HepG2 (cell line): Measurements from ENCODE around the gene PRSS36. TPM values are rescaled to one million over a fixed set of nuclear protein-coding genes. Genes with fewer than 3 reads are reported as not detected.

ENCODE experiments used
- ATM ChIP-seq: fragments of 450-650 bp; IDR thresholded peaks from 2 replicates; pipeline ENCODE4 v1.7.1; 2017; ENCODE audit warnings: mild to moderate bottlenecking, borderline replicate concordance
- ETV5 ChIP-seq: IDR thresholded peaks from 2 replicates; pipeline ENCODE4 v1.6.1; 2018; ENCODE audit warnings: missing biosample characterization, missing genetic modification reagents, inconsistent platforms, borderline replicate concordance
- HDAC2 ChIP-seq: sonication (generic); formaldehyde crosslinking; IDR thresholded peaks from 2 replicates; pipeline ENCODE4 v1.4.0; 2020; ENCODE audit warnings: missing genetic modification reagents
- NR3C1 ChIP-seq: sonication (generic); formaldehyde crosslinking; IDR thresholded peaks from 2 replicates; pipeline ENCODE4 v1.4.0; 2020; ENCODE audit warnings: missing genetic modification reagents
- PAWR ChIP-seq: sonication (generic); formaldehyde crosslinking; IDR thresholded peaks from 2 replicates; pipeline ENCODE4 v1.4.0; 2020; ENCODE audit warnings: missing genetic modification reagents, mild to moderate bottlenecking, borderline replicate concordance
- RFX3 ChIP-seq: IDR thresholded peaks from 2 replicates; pipeline ENCODE4 v1.6.1; 2016; ENCODE audit warnings: missing biosample characterization, missing genetic modification reagents
- SMAD9 ChIP-seq: sonication (generic); formaldehyde crosslinking; IDR thresholded peaks from 2 replicates; pipeline ENCODE4 v1.5.1; 2020; ENCODE audit warnings: mild to moderate bottlenecking, missing genetic modification reagents
- SNRNP70 ChIP-seq: fragments of 200-400 bp; formaldehyde crosslinking; IDR thresholded peaks from 2 replicates; pipeline ENCODE4 v1.6.1; 2017; ENCODE audit warnings: mild to moderate bottlenecking, low read depth, low read length, moderate library complexity
- ZBTB39 ChIP-seq: sonication (generic); formaldehyde crosslinking; IDR thresholded peaks from 2 replicates; pipeline ENCODE4 v1.5.0; 2020; ENCODE audit warnings: missing genetic modification reagents
- ZMYM3 ChIP-seq: sonication (generic); formaldehyde crosslinking; IDR thresholded peaks from 2 replicates; pipeline ENCODE4 v1.5.1; 2020; ENCODE audit warnings: mild to moderate bottlenecking, missing genetic modification reagents
- ZNF512B ChIP-seq: sonication (generic); formaldehyde crosslinking; IDR thresholded peaks from 2 replicates; pipeline ENCODE4 v1.5.1; 2020; ENCODE audit warnings: missing genetic modification reagents, mild to moderate bottlenecking, borderline replicate concordance
- ZNF607 ChIP-seq: sonication (generic); formaldehyde crosslinking; IDR thresholded peaks from 2 replicates; pipeline ENCODE4 v1.5.1; 2020; ENCODE audit warnings: missing genetic modification reagents, mild to moderate bottlenecking, borderline replicate concordance
- ZNF639 ChIP-seq: conservative IDR thresholded peaks from 2 replicates; pipeline ENCODE4 v1.6.1; 2018; ENCODE audit warnings: missing genetic modification reagents
- ZNF644 ChIP-seq: IDR thresholded peaks from 2 replicates; pipeline ENCODE4 v1.6.1; 2016; ENCODE audit warnings: low read depth
- ZNF816 ChIP-seq: sonication (generic); formaldehyde crosslinking; IDR thresholded peaks from 2 replicates; pipeline ENCODE4 v1.8.0; 2022; ENCODE audit warnings: missing genetic modification reagents, mild to moderate bottlenecking, borderline replicate concordance
- polyA plus RNA-seq, 8 experiments: library from polyadenylated mRNA; depleted of rRNA in 3 of 8; stranded (reverse) in 7 of 8; unstranded in 1 of 8; fragments of >200 nt; fragmentation: Illumina TruSeq in 4 of 8; extraction: Trizol in 4 of 8; gene quantifications; 2 replicates each; pipeline versions ENCODE4 v1.2.1 to v1.2.3, GENCODE V29; 2011 to 2016; ENCODE audit warnings: low read depth in 4 of 8, missing spikeins in 1 of 8, mixed read lengths in 1 of 8; ENCODE audit not compliant: insufficient read depth in 1 of 8
- total RNA-seq, 5 experiments: library from RNA; depleted of rRNA; stranded (reverse); fragments of >200 nt; fragmentation: Illumina TruSeq; extraction: Trizol; gene quantifications; 2 replicates each; pipeline ENCODE4 v1.2.3, GENCODE V29; 2016; ENCODE audit warnings: low read depth in 1 of 5
- TF ChIP-seq, protein P1 (sequence below): sonication (generic); formaldehyde crosslinking; IDR thresholded peaks from 2 replicates; pipeline ENCODE4 v1.4.0; 2020; ENCODE audit warnings: missing genetic modification reagents
- TF ChIP-seq, protein P2 (sequence below), 2 experiments: IDR thresholded peaks; 2 replicates each; pipeline ENCODE4 v1.6.1; 2011 to 2012; ENCODE audit warnings: low read length in 2 of 2, borderline replicate concordance in 1 of 2, low read depth in 1 of 2, mild to moderate bottlenecking in 1 of 2, moderate library complexity in 1 of 2

Gene PRSS36
- total and polyA plus RNA-seq, 2 of the 13 experiments (the other 11 are each of a cell fraction or from before 2014, with no cell fraction given) = 1.5 to 2.1 TPM

GRCh38 chr16:31179747-31180459, 30.0 kb upstream of the PRSS36 start, which contains the start of gene FUS (continued):
- TF ChIP-seq ZNF639 (CRISPR knock-in tag) = 0 out of 2 replicates have a peak, but pooled peaks have one; percentile 29
- peak; percentile 91; the same call in 1 of the 2 replicates for TF ChIP-seq NR3C1
- TF ChIP-seq ETV5 (CRISPR knock-in tag) = peak; percentile 58; the same call in 1 of the 2 replicates
- no peak for TF ChIP-seq ZMYM3 (CRISPR knock-in tag)
- TF ChIP-seq, protein P1, sequence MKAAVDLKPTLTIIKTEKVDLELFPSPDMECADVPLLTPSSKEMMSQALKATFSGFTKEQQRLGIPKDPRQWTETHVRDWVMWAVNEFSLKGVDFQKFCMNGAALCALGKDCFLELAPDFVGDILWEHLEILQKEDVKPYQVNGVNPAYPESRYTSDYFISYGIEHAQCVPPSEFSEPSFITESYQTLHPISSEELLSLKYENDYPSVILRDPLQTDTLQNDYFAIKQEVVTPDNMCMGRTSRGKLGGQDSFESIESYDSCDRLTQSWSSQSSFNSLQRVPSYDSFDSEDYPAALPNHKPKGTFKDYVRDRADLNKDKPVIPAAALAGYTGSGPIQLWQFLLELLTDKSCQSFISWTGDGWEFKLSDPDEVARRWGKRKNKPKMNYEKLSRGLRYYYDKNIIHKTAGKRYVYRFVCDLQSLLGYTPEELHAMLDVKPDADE (CRISPR knock-in tag) = 0 out of 2 replicates have a peak, but pooled peaks have one; percentile 89
- TF ChIP-seq ATM = no peak
- 0 out of 2 replicates have a peak, but pooled peaks have one; percentile 41 for TF ChIP-seq RFX3 (CRISPR knock-in tag)
- no peak for TF ChIP-seq ZNF644 (CRISPR knock-in tag)
- no peak for TF ChIP-seq HDAC2 (CRISPR knock-in tag)
- no peak for TF ChIP-seq ZNF512B (CRISPR knock-in tag)
- TF ChIP-seq ZNF816 (CRISPR knock-in tag) = peak; percentile 86
- peak; percentile 96 for TF ChIP-seq SMAD9
- TF ChIP-seq, protein P2, sequence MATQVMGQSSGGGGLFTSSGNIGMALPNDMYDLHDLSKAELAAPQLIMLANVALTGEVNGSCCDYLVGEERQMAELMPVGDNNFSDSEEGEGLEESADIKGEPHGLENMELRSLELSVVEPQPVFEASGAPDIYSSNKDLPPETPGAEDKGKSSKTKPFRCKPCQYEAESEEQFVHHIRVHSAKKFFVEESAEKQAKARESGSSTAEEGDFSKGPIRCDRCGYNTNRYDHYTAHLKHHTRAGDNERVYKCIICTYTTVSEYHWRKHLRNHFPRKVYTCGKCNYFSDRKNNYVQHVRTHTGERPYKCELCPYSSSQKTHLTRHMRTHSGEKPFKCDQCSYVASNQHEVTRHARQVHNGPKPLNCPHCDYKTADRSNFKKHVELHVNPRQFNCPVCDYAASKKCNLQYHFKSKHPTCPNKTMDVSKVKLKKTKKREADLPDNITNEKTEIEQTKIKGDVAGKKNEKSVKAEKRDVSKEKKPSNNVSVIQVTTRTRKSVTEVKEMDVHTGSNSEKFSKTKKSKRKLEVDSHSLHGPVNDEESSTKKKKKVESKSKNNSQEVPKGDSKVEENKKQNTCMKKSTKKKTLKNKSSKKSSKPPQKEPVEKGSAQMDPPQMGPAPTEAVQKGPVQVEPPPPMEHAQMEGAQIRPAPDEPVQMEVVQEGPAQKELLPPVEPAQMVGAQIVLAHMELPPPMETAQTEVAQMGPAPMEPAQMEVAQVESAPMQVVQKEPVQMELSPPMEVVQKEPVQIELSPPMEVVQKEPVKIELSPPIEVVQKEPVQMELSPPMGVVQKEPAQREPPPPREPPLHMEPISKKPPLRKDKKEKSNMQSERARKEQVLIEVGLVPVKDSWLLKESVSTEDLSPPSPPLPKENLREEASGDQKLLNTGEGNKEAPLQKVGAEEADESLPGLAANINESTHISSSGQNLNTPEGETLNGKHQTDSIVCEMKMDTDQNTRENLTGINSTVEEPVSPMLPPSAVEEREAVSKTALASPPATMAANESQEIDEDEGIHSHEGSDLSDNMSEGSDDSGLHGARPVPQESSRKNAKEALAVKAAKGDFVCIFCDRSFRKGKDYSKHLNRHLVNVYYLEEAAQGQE (IDR thresholded peaks at IDR 0.05; ENCODE audit: borderline replicate concordance in 1 of 2, low read depth in 1 of 2, low read length in 2 of 2) = peak in 1 of 2 experiments; percentile 86; a peak in 2 of 4 replicates
- TF ChIP-seq PAWR (CRISPR knock-in tag) = peak; percentile 68; the same call in 1 of the 2 replicates
- TF ChIP-seq SNRNP70 = no peak
- TF ChIP-seq ZNF607 (CRISPR knock-in tag) = no peak
- TF ChIP-seq ZBTB39 = peak; percentile 91
